Mesendoderm (in vitro differentiated cells): ENCODE data around the gene PRKAR1B.
A peak's percentile ranks its signal among the peaks of the same experiment; 100 is the strongest.

Experiments used
- DNase-seq: peaks from one replicate; pipeline ENCODE4 v3.0.0; 2013
- H2AK5ac ChIP-seq: 2 replicates; pipeline ENCODE4 v1.6.1; 2013; ENCODE audit warnings: low read length, inconsistent platforms
- H2BK120ac ChIP-seq: 2 replicates; pipeline ENCODE4 v1.6.1; 2013; ENCODE audit warnings: low read depth, mild to moderate bottlenecking, low read length, moderate library complexity, mixed read lengths
- H2BK15ac ChIP-seq: replicated peaks from 2 replicates; pipeline ENCODE4 v1.6.1; 2013; ENCODE audit warnings: low read depth, mild to moderate bottlenecking, moderate library complexity
- H2BK5ac ChIP-seq: 2 replicates; pipeline ENCODE4 v1.6.1; 2013; ENCODE audit warnings: low read length, inconsistent platforms
- H3K18ac ChIP-seq: 2 replicates; pipeline ENCODE4 v1.6.1; 2013; ENCODE audit warnings: mild to moderate bottlenecking, low read length, mixed read lengths
- H3K23ac ChIP-seq: one replicate; pipeline ENCODE4 v1.6.1; 2013; ENCODE audit warnings: low read length
- H3K27ac ChIP-seq: 2 replicates; pipeline ENCODE4 v1.5.1; 2013; ENCODE audit warnings: low read depth, mild to moderate bottlenecking, inconsistent platforms, low read length, moderate library complexity
- H3K27me3 ChIP-seq: 2 replicates; pipeline ENCODE4 v1.6.1; 2013; ENCODE audit warnings: low read length, control low read depth, mild to moderate bottlenecking, inconsistent platforms; ENCODE audit not compliant: insufficient read depth, poor library complexity
- H3K36me3 ChIP-seq: 2 replicates; pipeline ENCODE4 v1.6.1; 2013; ENCODE audit warnings: low read length, inconsistent platforms; ENCODE audit not compliant: control insufficient read depth, insufficient read depth
- H3K4ac ChIP-seq: one replicate; pipeline ENCODE4 v1.6.1; 2013; ENCODE audit warnings: low read depth, mild to moderate bottlenecking, low read length, moderate library complexity
- H3K4me1 ChIP-seq: 2 replicates; pipeline ENCODE4 v1.6.1; 2013; ENCODE audit warnings: low read depth, low read length, inconsistent platforms; ENCODE audit not compliant: control insufficient read depth
- H3K4me2 ChIP-seq: 2 replicates; pipeline ENCODE4 v1.6.1; 2013; ENCODE audit warnings: low read length
- H3K4me3 ChIP-seq: 2 replicates; pipeline ENCODE4 v1.5.1; 2013; ENCODE audit warnings: mild to moderate bottlenecking, low read length
- H3K56ac ChIP-seq: one replicate; pipeline ENCODE4 v1.6.1; 2013; ENCODE audit warnings: low read length
- H3K79me1 ChIP-seq: 2 replicates; pipeline ENCODE4 v1.6.1; 2013; ENCODE audit warnings: low read length, inconsistent platforms
- H3K79me2 ChIP-seq: 2 replicates; pipeline ENCODE4 v1.6.1; 2013; ENCODE audit warnings: mild to moderate bottlenecking, low read length; ENCODE audit not compliant: control insufficient read depth, insufficient read depth
- H3K9ac ChIP-seq: 2 replicates; pipeline ENCODE4 v1.6.1; 2013; ENCODE audit warnings: low read length, inconsistent platforms
- H4K5ac ChIP-seq: one replicate; pipeline ENCODE4 v1.6.1; 2013; ENCODE audit warnings: low read length
- H4K8ac ChIP-seq: one replicate; pipeline ENCODE4 v1.6.1; 2013; ENCODE audit warnings: low read depth, mild to moderate bottlenecking, control low read depth, low read length, moderate library complexity
- WGBS: extraction: QIAGEN DNeasy Blood & Tissue Kit; methylation state at CpG from one replicate; pipeline ENCODE4 v1.1.7; 2013; ENCODE audit warnings: low lambda C conversion rate, missing lambda C conversion rate; ENCODE audit not compliant: insufficient coverage; ENCODE audit errors: extremely low coverage; 5-methylcytosine and 5-hydroxymethylcytosine counted together

The PRKAR1B gene

GRCh38 chr7:666454-667292, 60.4 kb downstream of the PRKAR1B start:
- H3K79me1 ChIP-seq = no peaks in the 10 kb centered on the region
- no peak overlapping the region for H2BK15ac ChIP-seq
- DNase-seq = no peak
- H3K18ac ChIP-seq = no peak overlapping the region
- H4K5ac ChIP-seq = no peak overlapping the region
- no peak overlapping the region for H3K9ac ChIP-seq
- H3K23ac ChIP-seq = no peak overlapping the region
- no peaks in the 10 kb centered on the region for H3K36me3 ChIP-seq
- no peak overlapping the region for H3K4me3 ChIP-seq
- WGBS = no CpG with 5 or more reads among the region's 7 CpGs
- H2AK5ac ChIP-seq = no peak overlapping the region
- H3K4ac ChIP-seq = no peak overlapping the region
- no peak overlapping the region for H3K56ac ChIP-seq
- H3K4me2 ChIP-seq = no peak overlapping the region
- H4K8ac ChIP-seq = no peak overlapping the region
- no peaks in the 10 kb centered on the region for H3K79me2 ChIP-seq
- H2BK120ac ChIP-seq = no peak overlapping the region
- no peaks in the 10 kb centered on the region for H3K27me3 ChIP-seq
- no peak overlapping the region for H3K27ac ChIP-seq
- no peaks in the 10 kb centered on the region for H3K4me1 ChIP-seq
- H2BK5ac ChIP-seq = no peak overlapping the region

- no peak overlapping the region for H4K5ac ChIP-seq
- H3K18ac ChIP-seq = no peak overlapping the region
- no peaks in the 10 kb centered on the region for H3K79me2 ChIP-seq
- no peak overlapping the region for H3K4me2 ChIP-seq
- H3K56ac ChIP-seq = peak overlapping the region; percentile 56
- no peak overlapping the region for H3K27ac ChIP-seq
- H2AK5ac ChIP-seq = no peak overlapping the region
- H3K9ac ChIP-seq = no peak overlapping the region
- H3K23ac ChIP-seq = no peak overlapping the region
- no peak overlapping the region for H2BK5ac ChIP-seq
- H3K36me3 ChIP-seq = no peaks in the 10 kb centered on the region
- H3K4me1 ChIP-seq = no peaks in the 10 kb centered on the region
- no peaks in the 10 kb centered on the region for H3K79me1 ChIP-seq
- H3K4me3 ChIP-seq = no peak overlapping the region
- no peak overlapping the region for H4K8ac ChIP-seq
- no peak overlapping the region for H2BK120ac ChIP-seq
- H3K4ac ChIP-seq = no peak overlapping the region
- no peak overlapping the region for H2BK15ac ChIP-seq
- no peaks in the 10 kb centered on the region for H3K27me3 ChIP-seq
- peak; percentile 35 for DNase-seq
- WGBS = no CpG with 5 or more reads among the region's 35 CpGs
Measured at GRCh38 chr7:665736-666453, 61.2 kb downstream of the PRKAR1B start.

DNA sequence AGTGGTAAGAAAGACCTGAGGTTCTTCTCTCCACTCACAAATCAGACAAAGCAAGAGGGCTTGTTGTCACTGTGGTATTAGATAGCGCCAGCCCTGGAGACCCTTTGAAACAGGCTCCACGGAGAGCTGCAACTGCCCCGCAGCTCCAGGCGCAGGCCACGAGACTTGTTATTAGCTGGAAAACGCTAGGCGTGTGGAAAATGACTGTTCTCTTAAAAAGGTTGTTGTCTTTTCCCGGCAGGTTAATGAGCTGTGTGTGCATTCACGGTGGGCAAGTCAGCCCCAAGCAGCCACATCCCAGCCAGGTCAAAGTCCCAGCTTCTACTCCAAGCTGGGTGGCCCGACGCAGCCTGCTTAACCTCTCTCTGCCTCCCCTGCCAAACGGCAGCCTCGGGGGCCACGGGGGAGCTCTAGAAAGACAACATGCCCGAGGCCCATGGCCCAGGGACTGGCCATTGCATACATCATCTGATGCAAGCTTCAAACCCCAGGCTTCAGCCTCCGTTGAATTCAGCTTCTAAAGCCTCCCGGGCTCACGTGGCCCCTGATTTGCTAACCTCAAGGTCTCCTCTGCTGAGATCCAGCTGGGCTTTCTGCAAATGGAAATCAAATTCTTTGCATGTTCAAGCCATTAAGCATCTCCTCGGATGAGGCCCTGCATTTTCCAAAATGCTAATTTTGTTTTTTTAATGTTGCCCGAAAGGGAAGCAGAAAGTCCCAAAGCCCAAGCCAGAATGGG, 61.9 kb downstream of the PRKAR1B start:
- H2BK5ac ChIP-seq = no peak overlapping the region
- no peaks in the 10 kb centered on the region for H3K79me1 ChIP-seq
- H3K4me3 ChIP-seq = no peak overlapping the region
- no peak overlapping the region for H2BK15ac ChIP-seq
- H3K4me1 ChIP-seq = no peaks in the 10 kb centered on the region
- no CpG with 5 or more reads among the region's 20 CpGs for WGBS
- H3K4ac ChIP-seq = no peak overlapping the region
- H3K9ac ChIP-seq = no peak overlapping the region
- H3K18ac ChIP-seq = no peak overlapping the region
- peak overlapping the region; percentile 34 for H3K27ac ChIP-seq
- no peak overlapping the region for H4K8ac ChIP-seq
- no peaks in the 10 kb centered on the region for H3K27me3 ChIP-seq
- H3K79me2 ChIP-seq = no peaks in the 10 kb centered on the region
- H3K4me2 ChIP-seq = no peak overlapping the region
- H3K23ac ChIP-seq = no peak overlapping the region
- peak; percentile 19 for DNase-seq
- H4K5ac ChIP-seq = no peak overlapping the region
- H2BK120ac ChIP-seq = no peak overlapping the region
- H3K36me3 ChIP-seq = no peaks in the 10 kb centered on the region
- no peak overlapping the region for H2AK5ac ChIP-seq
- no peak overlapping the region for H3K56ac ChIP-seq

DNA sequence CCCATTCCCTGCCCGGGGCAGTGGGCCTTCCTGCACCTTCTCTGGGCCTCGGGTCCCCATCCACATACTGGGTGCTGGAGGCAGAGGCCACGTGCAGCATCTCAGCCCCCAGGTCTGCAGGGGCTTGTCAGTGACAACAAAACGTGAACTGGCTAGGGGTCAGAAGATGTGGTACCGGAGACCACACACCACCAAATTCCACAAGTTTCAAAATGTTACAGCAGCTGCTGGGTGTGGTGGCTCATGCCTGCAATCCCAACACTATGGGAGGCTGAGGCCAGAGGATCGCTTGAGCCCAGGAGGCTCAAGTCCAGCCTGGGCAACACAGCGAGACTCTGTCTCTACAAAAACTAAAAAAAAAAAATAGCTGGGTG, 62.7 kb downstream of the PRKAR1B start:
- no peaks in the 10 kb centered on the region for H3K79me2 ChIP-seq

DNA sequence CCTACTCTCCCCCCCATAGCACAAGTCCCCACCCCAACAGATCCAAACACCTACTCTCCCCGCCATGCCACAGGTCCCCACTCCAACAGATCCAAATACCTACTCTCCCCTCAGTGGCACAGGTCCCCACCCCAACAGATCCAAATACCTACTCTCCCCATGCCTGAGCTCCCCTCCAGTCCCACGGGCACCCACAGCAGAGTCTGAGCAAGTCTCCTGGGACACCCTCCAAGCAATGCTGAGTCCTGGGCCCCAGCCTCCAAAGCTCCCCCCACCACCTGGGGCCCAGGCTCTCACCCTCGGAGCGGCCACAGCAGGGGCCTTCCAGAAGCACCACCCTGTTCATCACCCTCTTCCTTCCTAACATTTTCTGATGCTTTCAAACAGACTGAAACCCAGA, 64.5 kb downstream of the PRKAR1B start:
- Histone ChIP-seq H3K9ac (no peak overlapping the region), H2BK120ac (no peak overlapping the region), H3K36me3 (no peaks in the 10 kb centered on the region), H3K4ac (no peak overlapping the region), H3K18ac (no peak overlapping the region), H2BK15ac (no peak overlapping the region), H3K4me2 (no peak overlapping the region), H3K79me2 (no peaks in the 10 kb centered on the region), H3K79me1 (no peaks in the 10 kb centered on the region), H4K5ac (no peak overlapping the region), H3K27ac (no peak overlapping the region), H2BK5ac (no peak overlapping the region), H3K23ac (no peak overlapping the region), H3K56ac (no peak overlapping the region), H3K27me3 (no peaks in the 10 kb centered on the region), H3K4me3 (no peak overlapping the region), H2AK5ac (no peak overlapping the region), H3K4me1 (no peaks in the 10 kb centered on the region), H4K8ac (no peak overlapping the region)
- no CpG with 5 or more reads among the region's 4 CpGs for WGBS
- no peak for DNase-seq

More for the DNA sequence above, 62.7 kb downstream of the PRKAR1B start:
- Histone ChIP-seq H3K27ac (no peak overlapping the region), H3K79me1 (no peaks in the 10 kb centered on the region), H3K23ac (no peak overlapping the region), H3K4me1 (no peaks in the 10 kb centered on the region), H2BK5ac (no peak overlapping the region), H3K27me3 (no peaks in the 10 kb centered on the region), H2BK15ac (no peak overlapping the region), H3K9ac (no peak overlapping the region), H4K8ac (no peak overlapping the region), H2AK5ac (no peak overlapping the region), H4K5ac (no peak overlapping the region), H3K56ac (no peak overlapping the region), H2BK120ac (no peak overlapping the region), H3K4ac (no peak overlapping the region), H3K18ac (no peak overlapping the region), H3K4me3 (no peak overlapping the region), H3K4me2 (no peak overlapping the region), H3K36me3 (no peaks in the 10 kb centered on the region)
- WGBS = no CpG with 5 or more reads among the region's 7 CpGs
- no peak for DNase-seq
